HepG2 (cell line): ENCODE measurements around the gene DLX1. TPM values are rescaled to one million over a fixed set of nuclear protein-coding genes. Genes with fewer than 3 reads are reported as not detected.

Experiments
- E2F1 ChIP-seq: sonication (generic); formaldehyde crosslinking; IDR thresholded peaks from 2 replicates; pipeline ENCODE4 v1.5.0; 2020; ENCODE audit warnings: missing genetic modification reagents
- JDP2 ChIP-seq: sonication (generic); formaldehyde crosslinking; IDR thresholded peaks from 2 replicates; pipeline ENCODE4 v1.8.1; 2022; ENCODE audit warnings: missing genetic modification reagents, borderline replicate concordance
- NR3C1 ChIP-seq: sonication (generic); formaldehyde crosslinking; IDR thresholded peaks from 2 replicates; pipeline ENCODE4 v1.4.0; 2020; ENCODE audit warnings: missing genetic modification reagents
- PHF20 ChIP-seq: sonication (generic); formaldehyde crosslinking; IDR thresholded peaks from 2 replicates; pipeline ENCODE4 v1.5.0; 2020; ENCODE audit warnings: mild to moderate bottlenecking, missing genetic modification reagents
- SAFB2 ChIP-seq: sonication (generic); formaldehyde crosslinking; IDR thresholded peaks from 2 replicates; pipeline ENCODE4 v1.5.1; 2020; ENCODE audit warnings: missing genetic modification reagents, low read depth, mild to moderate bottlenecking, borderline replicate concordance
- TRIM22 ChIP-seq: fragments of 450-650 bp; IDR thresholded peaks from 2 replicates; pipeline ENCODE4 v1.6.1; 2017
- XBP1 ChIP-seq: sonication (generic); formaldehyde crosslinking; IDR thresholded peaks from 2 replicates; pipeline ENCODE4 v1.5.0; 2020; ENCODE audit warnings: missing genetic modification reagents
- ZMYM3 ChIP-seq: sonication (generic); formaldehyde crosslinking; IDR thresholded peaks from 2 replicates; pipeline ENCODE4 v1.5.1; 2020; ENCODE audit warnings: mild to moderate bottlenecking, missing genetic modification reagents
- ZNF276 ChIP-seq: sonication (generic); formaldehyde crosslinking; IDR thresholded peaks from 2 replicates; pipeline ENCODE4 v1.4.0; 2020; ENCODE audit warnings: mild to moderate bottlenecking, low read depth, missing genetic modification reagents
- ZNF44 ChIP-seq: sonication (generic); formaldehyde crosslinking; IDR thresholded peaks from 2 replicates; pipeline ENCODE4 v1.5.1; 2020; ENCODE audit warnings: mild to moderate bottlenecking, missing genetic modification reagents
- ZNF564 ChIP-seq: sonication (generic); formaldehyde crosslinking; IDR thresholded peaks from 2 replicates; pipeline ENCODE4 v1.8.1; 2023; ENCODE audit warnings: mild to moderate bottlenecking, missing genetic modification reagents
- ZNF672 ChIP-seq: sonication (generic); formaldehyde crosslinking; IDR thresholded peaks from 2 replicates; pipeline ENCODE4 v1.8.1; 2022; ENCODE audit warnings: missing genetic modification reagents
- ZNF75D ChIP-seq: sonication (generic); formaldehyde crosslinking; IDR thresholded peaks from 2 replicates; pipeline ENCODE4 v1.8.1; 2023; ENCODE audit warnings: missing genetic modification reagents, mild to moderate bottlenecking, borderline replicate concordance
- polyA plus RNA-seq, 8 experiments: library from polyadenylated mRNA; depleted of rRNA in 3 of 8; stranded (reverse) in 7 of 8; unstranded in 1 of 8; fragments of >200 nt; fragmentation: Illumina TruSeq in 4 of 8; extraction: Trizol in 4 of 8; gene quantifications; 2 replicates each; pipeline versions ENCODE4 v1.2.1 to v1.2.3, GENCODE V29; 2011 to 2016; ENCODE audit warnings: low read depth in 4 of 8, missing spikeins in 1 of 8, mixed read lengths in 1 of 8; ENCODE audit not compliant: insufficient read depth in 1 of 8
- total RNA-seq, 5 experiments: library from RNA; depleted of rRNA; stranded (reverse); fragments of >200 nt; fragmentation: Illumina TruSeq; extraction: Trizol; gene quantifications; 2 replicates each; pipeline ENCODE4 v1.2.3, GENCODE V29; 2016; ENCODE audit warnings: low read depth in 1 of 5
- TF ChIP-seq, protein P1 (sequence below): sonication (generic); formaldehyde crosslinking; IDR thresholded peaks from 2 replicates; pipeline ENCODE4 v1.4.0; 2020; ENCODE audit warnings: missing genetic modification reagents
- TF ChIP-seq, protein P2 (sequence below): sonication (generic); formaldehyde crosslinking; IDR thresholded peaks from 2 replicates; pipeline ENCODE4 v1.8.1; 2023; ENCODE audit warnings: mild to moderate bottlenecking, inconsistent platforms, moderate library complexity, missing genetic modification reagents, borderline replicate concordance

DLX1 gene
- total and polyA plus RNA-seq, 2 of the 13 experiments (the other 11 are each of a cell fraction or from before 2014, with no cell fraction given) = 0.18 to 0.86 TPM

- no peak for TF ChIP-seq ZNF75D (CRISPR knock-in tag)
- TF ChIP-seq ZMYM3 (CRISPR knock-in tag) = no peak
- TF ChIP-seq E2F1 (CRISPR knock-in tag) = peak; percentile 47; the same call in 1 of the 2 replicates
- no peak; the same call in 1 of the 2 replicates for TF ChIP-seq PHF20
- no peak for TF ChIP-seq SAFB2 (CRISPR knock-in tag)
- no peak for TF ChIP-seq TRIM22
- no peak for TF ChIP-seq XBP1 (CRISPR knock-in tag)
- TF ChIP-seq ZNF44 (CRISPR knock-in tag) = no peak
- TF ChIP-seq ZNF276 (CRISPR knock-in tag) = no peak; the same call in 1 of the 2 replicates
- TF ChIP-seq NR3C1 (CRISPR knock-in tag) = no peak
- no peak for TF ChIP-seq ZNF672
- TF ChIP-seq, protein P1, sequence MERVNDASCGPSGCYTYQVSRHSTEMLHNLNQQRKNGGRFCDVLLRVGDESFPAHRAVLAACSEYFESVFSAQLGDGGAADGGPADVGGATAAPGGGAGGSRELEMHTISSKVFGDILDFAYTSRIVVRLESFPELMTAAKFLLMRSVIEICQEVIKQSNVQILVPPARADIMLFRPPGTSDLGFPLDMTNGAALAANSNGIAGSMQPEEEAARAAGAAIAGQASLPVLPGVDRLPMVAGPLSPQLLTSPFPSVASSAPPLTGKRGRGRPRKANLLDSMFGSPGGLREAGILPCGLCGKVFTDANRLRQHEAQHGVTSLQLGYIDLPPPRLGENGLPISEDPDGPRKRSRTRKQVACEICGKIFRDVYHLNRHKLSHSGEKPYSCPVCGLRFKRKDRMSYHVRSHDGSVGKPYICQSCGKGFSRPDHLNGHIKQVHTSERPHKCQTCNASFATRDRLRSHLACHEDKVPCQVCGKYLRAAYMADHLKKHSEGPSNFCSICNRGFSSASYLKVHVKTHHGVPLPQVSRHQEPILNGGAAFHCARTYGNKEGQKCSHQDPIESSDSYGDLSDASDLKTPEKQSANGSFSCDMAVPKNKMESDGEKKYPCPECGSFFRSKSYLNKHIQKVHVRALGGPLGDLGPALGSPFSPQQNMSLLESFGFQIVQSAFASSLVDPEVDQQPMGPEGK (CRISPR knock-in tag) = no peak; the same call in 1 of the 2 replicates
- no peak for TF ChIP-seq JDP2
- TF ChIP-seq, protein P2, sequence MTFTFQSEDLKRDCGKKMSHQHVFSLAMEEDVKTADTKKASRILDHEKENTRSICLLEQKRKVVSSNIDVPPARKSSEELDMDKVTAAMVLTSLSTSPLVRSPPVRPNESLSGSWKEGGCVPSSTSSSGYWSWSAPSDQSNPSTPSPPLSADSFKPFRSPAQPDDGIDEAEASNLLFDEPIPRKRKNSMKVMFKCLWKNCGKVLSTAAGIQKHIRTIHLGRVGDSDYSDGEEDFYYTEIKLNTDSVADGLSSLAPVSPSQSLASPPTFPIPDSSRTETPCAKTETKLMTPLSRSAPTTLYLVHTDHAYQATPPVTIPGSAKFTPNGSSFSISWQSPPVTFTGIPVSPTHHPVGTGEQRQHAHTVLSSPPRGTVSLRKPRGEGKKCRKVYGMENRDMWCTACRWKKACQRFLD = peak; percentile 28; the same call in 1 of the 2 replicates
- TF ChIP-seq ZNF564 (CRISPR knock-in tag) = peak; percentile 53; the same call in 1 of the 2 replicates
Observed at GRCh38 chr2:172084645-172085459, 455 bp upstream of the DLX1 start (continued).
